Measurements from ENCODE around the gene OXA1L. TPM values are rescaled to one million over a fixed set of nuclear protein-coding genes. Genes with fewer than 3 reads are reported as not detected.

OXA1L gene
- total and polyA plus RNA-seq, 12 donors: 138 to 219 (median 187) TPM

DNA sequence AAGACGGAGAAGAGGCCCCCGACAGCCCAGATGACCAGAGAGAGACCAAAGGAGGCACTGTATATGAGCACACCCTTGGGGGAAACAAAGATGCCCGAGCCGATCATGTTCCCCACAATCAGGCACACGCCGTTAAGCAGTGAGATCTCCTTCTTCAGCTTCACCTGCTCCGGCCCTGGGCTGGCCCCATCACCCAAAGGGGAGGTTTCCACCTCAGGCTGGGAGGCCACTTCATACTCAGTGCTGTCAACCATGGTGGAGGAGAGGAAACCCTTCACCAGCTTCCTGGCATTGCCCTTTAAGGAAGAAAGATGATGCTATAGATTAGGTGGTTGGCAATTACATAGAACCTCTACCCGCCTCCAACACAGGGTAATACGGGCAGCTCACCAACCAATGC, 46.7 kb downstream of the OXA1L start:
- Histone ChIP-seq H3K4me3 (peak overlapping the region in 1 of 10 donors; percentile 22), H3K36me3 (no peaks in the 10 kb centered on the region), H3K27ac (no peak overlapping the region), H3K9me3 (no peaks in the 10 kb centered on the region), H3K4me1 (peaks cover 0 to 43% (median 5%) of the 10 kb centered on the region in 9 donors), H3K27me3 (no peaks in the 10 kb centered on the region)
- TF ChIP-seq CTCF (IDR thresholded peaks at IDR 0.05): no peak
- intact Hi-C loops (cut with DNase I): loop anchor here in 4 of 10 donors (10.0 kb wide), 5 partner anchors 148 to 428 kb away; no protein-coding TSS in a partner anchor
- WGBS, 2 donors: 86 to 87% methylated on average over 9 of the region's 9 CpGs
- no peak for ATAC-seq
- DNase-seq: no peak

GRCh38 chr14:22814373-22814772, 47.9 kb downstream of the OXA1L start:
- H3K36me3 ChIP-seq: no peaks in the 10 kb centered on the region
- peak overlapping the region in 3 of 10 donors; percentile 3 to 51 (median 24) for H3K4me3 ChIP-seq
- H3K9me3 ChIP-seq: no peaks in the 10 kb centered on the region
- WGBS, 2 donors: 84 to 87% methylated on average over 7 of the region's 7 CpGs
- peak overlapping the region in 1 of 10 donors; percentile 81 for H3K27ac ChIP-seq
- no peaks in the 10 kb centered on the region for H3K27me3 ChIP-seq
- peaks cover 0 to 50% (median 10%) of the 10 kb centered on the region in 9 donors for H3K4me1 ChIP-seq
- ATAC-seq (no peak), DNase-seq (no peak)
- TF ChIP-seq CTCF (IDR thresholded peaks at IDR 0.05): no peak
- intact Hi-C loops (cut with DNase I): loop anchor here in 4 of 10 donors (10.0 kb wide), 5 partner anchors 150 to 430 kb away; no protein-coding TSS in a partner anchor

DNA sequence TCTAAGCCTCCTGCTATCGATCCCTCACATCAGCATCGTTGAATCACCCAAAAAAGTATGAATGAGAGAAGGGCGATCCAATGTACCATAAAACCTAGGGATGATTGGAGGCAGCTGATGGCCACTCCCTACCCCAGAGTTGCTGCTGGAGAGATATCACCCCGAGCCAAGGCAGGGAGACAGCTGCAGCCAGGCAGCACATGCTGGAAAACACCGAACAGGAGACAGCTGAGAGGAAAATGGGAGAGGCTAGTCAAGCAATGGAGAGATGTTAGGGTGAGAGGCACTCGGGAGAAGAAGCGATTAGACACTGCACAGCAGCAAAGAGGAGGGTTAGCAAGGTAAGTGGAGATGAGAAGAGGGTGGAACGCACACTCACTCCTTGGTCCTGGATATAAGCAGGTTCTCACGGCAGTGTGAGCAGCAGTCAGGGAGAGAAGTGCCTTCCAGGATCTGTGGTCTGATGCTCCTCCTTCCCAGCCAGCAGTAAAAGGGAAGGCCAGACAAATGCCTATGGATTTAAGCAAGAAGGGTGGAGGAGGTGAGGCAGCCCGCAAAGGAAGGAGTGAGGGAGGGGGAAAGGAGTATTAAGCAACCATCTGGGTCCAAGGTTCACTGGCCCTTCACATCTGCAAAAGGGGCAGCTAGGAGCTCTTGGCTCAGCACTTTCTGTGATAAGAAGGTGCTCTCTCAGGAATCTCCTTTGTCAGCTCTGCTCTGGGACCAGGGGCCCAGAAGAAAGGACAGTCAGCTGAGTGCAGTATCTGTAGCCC, 48.6 kb downstream of the OXA1L start, which contains the start of gene SLC7A7:
SLC7A7 (minus strand) TSS at position 495 of the 773 bp plus-strand sequence. CDS start 2,037 bp downstream, outside the sequence.
- WGBS, 2 donors: 55 to 57% methylated on average over 10 of the region's 10 CpGs
- Histone ChIP-seq H3K9me3 (no peaks in the 10 kb centered on the region), H3K4me1 (peaks cover 0 to 57% (median 17%) of the 10 kb centered on the region in 9 donors), H3K27ac (peak within 1 kb of the TSS in 5 of 10 donors; percentile 15 to 81 (median 37)), H3K4me3 (peak within 1 kb of the TSS in 5 of 10 donors; percentile 3 to 51 (median 24)), H3K27me3 (no peaks in the 10 kb centered on the region), H3K36me3 (no peaks in the 10 kb centered on the region)
- intact Hi-C loops (cut with DNase I): loop anchor here in 7 of 10 donors (5.0 to 10.0 kb wide), 8 partner anchors 150 to 430 kb away; no protein-coding TSS in a partner anchor
- no peak for DNase-seq
- no peak for TF ChIP-seq CTCF (IDR thresholded peaks at IDR 0.05)
- ATAC-seq: peak in 3 of 8 donors; percentile 7 to 42 (median 16)

- Histone ChIP-seq H3K9me3 (no peaks in the 10 kb centered on the region), H3K4me3 (peak overlapping the region in 9 of 10 donors; percentile 7 to 51 (median 44)), H3K36me3 (no peaks in the 10 kb centered on the region), H3K4me1 (peaks cover 3 to 72% (median 33%) of the 10 kb centered on the region in 9 donors), H3K27me3 (no peaks in the 10 kb centered on the region), H3K27ac (peak overlapping the region in 7 of 10 donors; percentile 20 to 86 (median 54))
- 27 to 35% methylated on average over 10 of the region's 10 CpGs for WGBS, 2 donors
- peak; percentile 28 to 42 for DNase-seq
- intact Hi-C loops (cut with DNase I): loop anchor here in 7 of 10 donors (5.0 to 10.0 kb wide), 8 partner anchors 155 to 435 kb away; no protein-coding TSS in a partner anchor
- peak in 7 of 8 donors; percentile 9 to 48 (median 34) for ATAC-seq
- TF ChIP-seq CTCF (IDR thresholded peaks at IDR 0.05): no peak
These were observed 52.9 kb downstream of the OXA1L start for GRCh38 chr14:22819151-22819988.

All from heart right ventricle (tissue), 16 donors.